ENCODE data around the gene BABAM2. TPM values are rescaled to one million over a fixed set of nuclear protein-coding genes. Genes with fewer than 3 reads are reported as not detected.
A peak's percentile ranks its signal among the peaks of the same experiment; 100 is the strongest.

BABAM2 gene
- polyA plus RNA-seq, 3 donors: 33.2 to 52.8 (median 49.3) TPM

- DNase-seq: no peak
- Histone ChIP-seq H3K4me2 (replicated peaks; ENCODE audit: extremely low read depth, low read length, poor library complexity, severe bottlenecking) (no peak overlapping the region), H3K4me3 (replicated peaks in 1 of 3; ENCODE audit: low read depth in 2 of 3, low read length in 3 of 3) (no peak overlapping the region), H3K79me2 (ENCODE audit: insufficient read depth, low read length) (no peaks in the 10 kb centered on the region), H3K36me3 (replicated peaks in 1 of 2; ENCODE audit: control insufficient read depth in 1 of 2, insufficient read depth in 2 of 2, low read length in 2 of 2) (peaks cover 0 to 3% of the 10 kb centered on the region in 2 donors), H3K4me1 (ENCODE audit: control insufficient read depth in 1 of 2, insufficient read depth in 2 of 2, low read length in 2 of 2) (no peaks in the 10 kb centered on the region), H3K27me3 (ENCODE audit: control insufficient read depth in 2 of 2, insufficient read depth in 2 of 2, low read length in 2 of 2) (no peaks in the 10 kb centered on the region), H2AFZ (ENCODE audit: insufficient read depth, low read depth, low read length, poor library complexity, severe bottlenecking) (no peak overlapping the region), H3K9me3 (replicated peaks in 1 of 2; ENCODE audit: control insufficient read depth in 1 of 2, insufficient read depth in 1 of 2, low read length in 2 of 2) (no peaks in the 10 kb centered on the region), H3K9ac (ENCODE audit: insufficient read depth, low read length, poor library complexity, severe bottlenecking) (no peak overlapping the region), H4K20me1 (ENCODE audit: insufficient read depth, low read length) (no peaks in the 10 kb centered on the region), H3K27ac (ENCODE audit: low read depth in 1 of 2, low read length in 2 of 2) (no peak overlapping the region)
- H3K4me3 Mint-ChIP-seq: no peak overlapping the region
- H3K27me3 Mint-ChIP-seq (ENCODE audit: low read depth in 3 of 3): no peaks in the 10 kb centered on the region
- peaks cover 7% of the 10 kb centered on the region for H3K4me1 Mint-ChIP-seq
- peaks cover 0 to 11% (median 2%) of the 10 kb centered on the region in 7 donors for H3K9me3 Mint-ChIP-seq
- intact Hi-C loops (cut with micrococcal nuclease): no loop called here
- no peak overlapping the region for H3K27ac Mint-ChIP-seq
- WGBS (ENCODE audit: insufficient coverage): 100% methylated on average over 2 of the region's 2 CpGs
- peaks cover 29 to 42% of the 10 kb centered on the region in 2 donors for H3K36me3 Mint-ChIP-seq
- TF ChIP-seq CTCF (IDR thresholded peaks at IDR 0.05): no peak
Observed at GRCh38 chr2:28148000-28148399, 257.5 kb downstream of the BABAM2 start.

GRCh38 chr2:28148566-28148965 lies 258.0 kb downstream of the BABAM2 start:
- peak overlapping the region in 1 of 7 donors; percentile 32 for H3K27ac Mint-ChIP-seq
- no peaks in the 10 kb centered on the region for H3K27me3 Mint-ChIP-seq (ENCODE audit: low read depth in 3 of 3)
- DNase-seq: no peak
- no peak overlapping the region for H3K4me3 Mint-ChIP-seq
- Histone ChIP-seq H3K4me3 (replicated peaks in 1 of 3; ENCODE audit: low read depth in 2 of 3, low read length in 3 of 3) (no peak overlapping the region), H4K20me1 (ENCODE audit: insufficient read depth, low read length) (no peaks in the 10 kb centered on the region), H3K27ac (ENCODE audit: low read depth in 1 of 2, low read length in 2 of 2) (no peak overlapping the region), H3K9ac (ENCODE audit: insufficient read depth, low read length, poor library complexity, severe bottlenecking) (no peak overlapping the region), H3K9me3 (replicated peaks in 1 of 2; ENCODE audit: control insufficient read depth in 1 of 2, insufficient read depth in 1 of 2, low read length in 2 of 2) (no peaks in the 10 kb centered on the region), H2AFZ (ENCODE audit: insufficient read depth, low read depth, low read length, poor library complexity, severe bottlenecking) (no peak overlapping the region), H3K4me2 (replicated peaks; ENCODE audit: extremely low read depth, low read length, poor library complexity, severe bottlenecking) (no peak overlapping the region), H3K79me2 (ENCODE audit: insufficient read depth, low read length) (no peaks in the 10 kb centered on the region), H3K36me3 (replicated peaks in 1 of 2; ENCODE audit: control insufficient read depth in 1 of 2, insufficient read depth in 2 of 2, low read length in 2 of 2) (peaks cover 0 to 3% of the 10 kb centered on the region in 2 donors), H3K4me1 (ENCODE audit: control insufficient read depth in 1 of 2, insufficient read depth in 2 of 2, low read length in 2 of 2) (no peaks in the 10 kb centered on the region), H3K27me3 (ENCODE audit: control insufficient read depth in 2 of 2, insufficient read depth in 2 of 2, low read length in 2 of 2) (no peaks in the 10 kb centered on the region)
- 100% methylated on average over 1 of the region's 5 CpGs for WGBS (ENCODE audit: insufficient coverage)
- intact Hi-C loops (cut with micrococcal nuclease): no loop called here
- H3K9me3 Mint-ChIP-seq: peaks cover 0 to 11% (median 2%) of the 10 kb centered on the region in 7 donors
- TF ChIP-seq CTCF (IDR thresholded peaks at IDR 0.05): no peak
- peaks cover 7% of the 10 kb centered on the region for H3K4me1 Mint-ChIP-seq
- peaks cover 31 to 42% of the 10 kb centered on the region in 2 donors for H3K36me3 Mint-ChIP-seq
